ENCODE measurements around the gene UNC93B1.

DNA sequence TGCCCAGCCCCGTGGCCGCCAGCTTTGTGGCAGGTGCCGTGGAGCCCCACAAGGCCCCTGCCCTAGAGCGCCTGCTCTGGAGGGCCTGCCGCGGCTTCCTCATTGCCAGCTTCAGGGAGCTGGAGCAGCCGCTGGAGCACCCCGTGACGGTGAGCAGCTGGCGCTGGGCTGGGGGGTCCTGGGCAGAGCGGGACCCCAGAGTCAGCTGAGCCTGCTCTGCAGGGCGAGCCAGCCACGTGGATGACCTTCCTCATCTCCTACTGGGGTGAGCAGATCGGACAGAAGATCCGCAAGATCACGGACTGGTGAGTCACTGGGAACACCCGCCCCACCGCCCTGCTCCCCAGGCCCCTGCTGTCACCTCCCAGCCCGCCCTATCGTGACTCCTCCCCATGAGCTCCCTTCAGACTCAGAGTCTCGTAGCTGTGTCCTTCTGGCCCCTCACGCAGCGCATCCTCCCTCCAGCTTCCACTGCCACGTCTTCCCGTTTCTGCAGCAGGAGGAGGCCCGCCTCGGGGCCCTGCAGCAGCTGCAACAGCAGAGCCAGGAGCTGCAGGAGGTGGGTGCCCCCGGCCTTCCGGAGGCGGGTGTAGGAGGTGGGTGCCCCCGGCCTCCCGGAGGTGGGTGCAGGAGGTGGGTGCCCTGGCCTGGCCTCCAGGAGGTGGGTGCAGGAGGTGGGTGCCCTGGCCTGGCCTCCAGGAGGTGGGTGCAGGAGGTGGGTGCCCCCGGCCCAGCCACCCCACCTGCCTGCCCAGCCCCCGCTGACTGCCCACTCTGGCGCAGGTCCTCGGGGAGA lies 39.6 kb upstream of the UNC93B1 start:
- TF ChIP-seq, protein P1, sequence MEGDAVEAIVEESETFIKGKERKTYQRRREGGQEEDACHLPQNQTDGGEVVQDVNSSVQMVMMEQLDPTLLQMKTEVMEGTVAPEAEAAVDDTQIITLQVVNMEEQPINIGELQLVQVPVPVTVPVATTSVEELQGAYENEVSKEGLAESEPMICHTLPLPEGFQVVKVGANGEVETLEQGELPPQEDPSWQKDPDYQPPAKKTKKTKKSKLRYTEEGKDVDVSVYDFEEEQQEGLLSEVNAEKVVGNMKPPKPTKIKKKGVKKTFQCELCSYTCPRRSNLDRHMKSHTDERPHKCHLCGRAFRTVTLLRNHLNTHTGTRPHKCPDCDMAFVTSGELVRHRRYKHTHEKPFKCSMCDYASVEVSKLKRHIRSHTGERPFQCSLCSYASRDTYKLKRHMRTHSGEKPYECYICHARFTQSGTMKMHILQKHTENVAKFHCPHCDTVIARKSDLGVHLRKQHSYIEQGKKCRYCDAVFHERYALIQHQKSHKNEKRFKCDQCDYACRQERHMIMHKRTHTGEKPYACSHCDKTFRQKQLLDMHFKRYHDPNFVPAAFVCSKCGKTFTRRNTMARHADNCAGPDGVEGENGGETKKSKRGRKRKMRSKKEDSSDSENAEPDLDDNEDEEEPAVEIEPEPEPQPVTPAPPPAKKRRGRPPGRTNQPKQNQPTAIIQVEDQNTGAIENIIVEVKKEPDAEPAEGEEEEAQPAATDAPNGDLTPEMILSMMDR (IDR thresholded peaks at IDR 0.05), result no peak
- no peak for TF ChIP-seq POLR2A (IDR thresholded peaks at IDR 0.05)
- TF ChIP-seq POLR2AphosphoS5 (IDR thresholded peaks at IDR 0.05), result no peak

All from prostate gland (tissue), 2 donors.